Measurements from ENCODE around the gene KCNH1.

KCNH1 gene

DNA sequence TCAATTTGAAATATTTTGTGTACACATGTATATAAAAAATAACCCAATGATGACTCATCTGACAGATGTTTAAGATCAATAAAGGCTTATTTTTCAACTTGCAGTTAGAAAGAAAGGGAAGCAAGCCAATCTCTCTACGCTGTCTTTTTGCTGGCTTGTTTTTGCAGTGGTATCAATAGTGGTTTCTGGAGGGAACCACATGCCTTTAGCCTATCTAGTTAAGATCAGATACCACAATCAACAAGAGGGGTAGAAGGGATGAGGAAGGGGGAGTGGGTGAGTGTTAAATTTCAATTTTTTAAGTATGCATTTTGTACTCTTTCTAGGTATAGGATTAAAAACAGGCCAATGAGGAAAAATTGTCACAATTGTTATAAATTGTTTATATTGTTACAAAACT, 276.2 kb downstream of the KCNH1 start:
- no peak for DNase-seq (ENCODE audit: low read depth)

DNA sequence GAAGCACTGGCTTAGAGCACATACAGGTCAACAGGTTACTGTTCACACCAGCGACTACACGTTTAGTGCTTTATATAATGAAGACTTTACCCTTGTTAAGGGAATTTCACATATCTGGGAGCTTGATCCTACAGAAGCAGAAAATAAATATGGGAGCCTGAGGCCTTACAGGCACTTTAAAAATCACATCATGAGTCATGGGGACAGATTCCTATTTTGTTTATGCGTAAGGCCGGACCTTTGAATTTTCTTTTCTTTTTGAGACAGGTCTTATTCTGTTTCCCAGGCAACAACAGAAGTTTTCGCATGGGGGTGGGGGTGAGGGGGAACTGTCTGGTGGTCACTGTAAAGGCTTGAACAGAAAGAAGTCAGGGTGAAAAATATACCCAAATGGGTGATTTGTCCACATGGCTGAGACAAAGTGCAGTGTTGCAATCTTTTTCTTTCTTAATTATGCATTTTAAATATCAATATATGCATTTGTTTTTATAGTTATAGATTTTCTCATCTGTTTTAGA, 276.7 kb downstream of the KCNH1 start:
- no peak for DNase-seq (ENCODE audit: low read depth)

DNA sequence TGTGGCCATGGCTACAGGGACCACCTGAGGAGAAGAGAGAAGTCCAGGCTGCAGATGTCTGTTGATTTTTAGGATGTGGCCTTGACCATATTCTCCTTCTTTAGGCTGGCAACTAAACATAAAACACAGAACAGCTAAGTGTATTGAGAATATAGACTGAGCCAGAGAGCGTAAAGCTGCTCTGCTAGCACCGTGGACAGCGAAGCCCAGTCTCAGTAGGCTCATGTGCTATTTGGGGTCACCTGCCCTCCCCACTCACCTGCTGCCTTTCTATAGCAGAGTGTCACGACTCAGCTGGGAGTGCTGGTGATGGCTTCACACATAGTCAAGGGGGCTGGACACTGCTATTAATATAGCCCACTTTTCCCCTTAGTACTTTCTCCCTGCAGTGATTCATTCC, 278.5 kb downstream of the KCNH1 start:
- DNase-seq (ENCODE audit: low read depth): no peak

DNA sequence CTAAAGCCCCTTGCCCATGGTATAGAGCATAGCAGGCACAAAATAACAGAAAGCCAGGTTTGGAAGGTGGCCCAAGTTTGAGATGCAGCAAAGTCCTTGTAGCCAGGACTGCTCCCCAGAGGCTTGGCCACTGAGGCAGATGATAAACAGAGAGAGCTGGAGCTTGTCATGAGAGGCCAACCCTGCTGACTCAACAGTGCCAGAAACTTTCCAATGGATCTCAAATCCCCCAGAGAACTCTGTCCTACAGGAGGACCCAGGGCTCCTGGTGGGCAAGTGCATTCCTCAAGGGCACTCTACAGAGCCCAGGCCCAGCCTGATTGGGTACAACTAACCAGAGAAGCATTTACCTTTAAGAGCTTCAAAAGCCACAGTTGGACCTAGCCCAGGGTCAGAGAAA, 280.7 kb downstream of the KCNH1 start:
- DNase-seq (ENCODE audit: low read depth): no peak

DNA sequence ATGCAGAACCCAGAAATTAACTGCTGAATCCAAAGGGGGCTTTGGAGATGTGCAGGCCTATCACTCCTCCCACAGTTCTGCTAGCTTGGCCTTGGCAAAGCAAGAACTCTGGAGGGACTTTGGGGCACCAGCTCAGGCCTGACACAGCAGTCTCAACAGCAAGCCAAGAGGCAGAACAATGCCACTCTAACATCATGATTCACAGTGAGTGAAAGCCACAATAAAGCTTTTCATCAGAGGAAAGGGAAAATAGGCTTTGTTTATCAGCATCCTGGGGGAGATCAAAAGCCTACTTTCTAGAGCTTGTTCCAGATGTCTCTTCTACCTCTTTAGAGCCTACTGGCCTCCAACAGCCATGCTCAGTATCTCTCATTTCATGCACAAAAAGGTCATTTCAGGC, 283.4 kb downstream of the KCNH1 start:
- DNase-seq (ENCODE audit: low read depth): no peak

DNA sequence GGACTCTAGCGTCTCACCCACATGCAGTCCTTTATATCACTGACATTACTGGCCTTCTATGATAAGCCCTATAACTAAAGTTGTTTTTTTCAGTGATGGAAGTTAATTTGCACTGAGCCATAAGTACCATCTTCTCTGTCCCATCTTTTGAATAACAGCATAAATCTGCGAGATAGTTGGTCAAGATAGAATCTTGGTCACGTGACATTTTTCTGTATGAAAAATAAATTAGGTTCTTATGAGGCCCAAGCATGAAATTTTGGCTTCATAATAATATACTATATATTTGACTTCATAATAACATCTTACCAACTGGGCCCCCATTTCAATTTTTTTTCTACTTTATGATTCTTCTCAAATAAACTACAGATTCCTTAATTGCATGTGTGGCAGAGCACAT, 285.5 kb downstream of the KCNH1 start:
- DNase-seq (ENCODE audit: low read depth): no peak

DNA sequence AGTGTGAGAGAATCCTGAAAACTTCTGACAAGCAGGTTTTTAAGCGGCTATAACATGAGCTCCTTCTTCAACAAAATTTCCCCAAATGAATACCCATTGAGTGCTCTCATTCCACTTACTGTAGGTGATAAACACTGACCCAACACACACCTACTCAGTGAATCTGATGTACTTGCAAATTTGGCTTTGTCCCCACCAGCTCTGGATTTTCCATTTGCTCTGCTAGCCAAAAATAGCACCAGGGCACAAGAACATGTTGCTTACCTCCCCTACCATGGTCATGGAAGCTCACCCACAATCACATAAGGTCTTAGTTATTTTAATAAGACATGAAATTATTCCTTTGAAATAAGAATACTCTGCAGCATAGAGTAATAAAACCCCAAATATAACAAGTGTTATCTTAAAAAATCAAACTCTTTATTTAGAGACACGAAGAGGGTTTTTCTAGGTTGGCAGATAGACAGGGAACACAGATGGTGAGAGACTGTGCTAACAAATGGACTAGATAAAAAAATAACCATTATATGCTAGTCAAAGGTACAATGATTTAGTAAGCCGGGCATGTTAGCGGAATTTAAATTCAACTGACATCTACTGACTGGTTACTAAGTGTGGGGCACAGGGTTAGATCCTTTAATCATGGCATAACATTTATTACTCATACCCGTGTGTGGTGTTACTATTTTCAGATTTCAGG, 291.9 kb downstream of the KCNH1 start:
- DNase-seq (ENCODE audit: low read depth): no peak

DNA sequence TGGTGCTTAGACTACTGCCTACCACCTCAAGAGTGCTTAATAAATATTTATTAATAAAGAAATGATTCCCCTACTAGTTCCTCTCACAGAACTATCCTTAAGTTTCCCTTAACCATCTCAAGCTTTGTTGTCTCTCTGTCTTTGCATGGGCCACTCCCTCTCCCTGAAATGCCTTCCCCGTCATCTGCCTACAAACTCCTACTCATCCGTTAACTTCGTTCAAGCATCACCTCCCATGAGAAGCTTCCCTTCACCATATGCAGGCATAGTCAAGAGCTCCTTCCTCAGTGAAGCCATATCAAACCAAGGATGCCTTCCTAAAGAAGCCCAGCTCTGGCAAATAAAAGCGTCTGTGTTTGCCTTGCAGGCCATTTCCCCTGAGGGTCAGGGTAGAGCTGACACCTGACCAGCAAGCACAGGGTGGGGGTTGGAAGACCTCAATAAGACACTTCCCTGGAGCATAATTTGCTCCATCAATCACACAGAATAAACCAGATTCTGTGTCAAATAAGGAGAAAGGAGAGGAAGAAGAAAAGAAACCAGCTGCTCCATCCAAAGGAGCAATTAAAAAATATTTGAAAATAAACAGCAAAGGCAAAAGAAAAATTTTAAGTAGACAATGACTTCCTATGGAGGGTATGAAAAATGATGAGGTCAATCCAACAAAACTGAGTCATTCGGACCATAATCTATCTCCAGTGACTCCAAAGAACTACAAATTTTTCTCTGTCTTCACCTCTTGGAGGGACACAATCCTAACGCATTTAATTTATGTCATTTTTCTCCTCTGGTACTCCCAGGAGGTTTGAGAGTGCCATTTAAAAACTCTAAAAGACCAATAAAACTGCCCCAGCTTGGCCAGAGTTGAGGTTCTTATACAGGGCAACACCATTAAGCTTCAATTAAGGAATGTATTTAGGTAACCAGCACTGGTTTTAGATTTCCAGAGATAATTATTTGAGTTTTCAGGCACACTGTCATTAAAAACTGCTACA, 303.6 kb downstream of the KCNH1 start:
- no peak for DNase-seq (ENCODE audit: low read depth)

DNA sequence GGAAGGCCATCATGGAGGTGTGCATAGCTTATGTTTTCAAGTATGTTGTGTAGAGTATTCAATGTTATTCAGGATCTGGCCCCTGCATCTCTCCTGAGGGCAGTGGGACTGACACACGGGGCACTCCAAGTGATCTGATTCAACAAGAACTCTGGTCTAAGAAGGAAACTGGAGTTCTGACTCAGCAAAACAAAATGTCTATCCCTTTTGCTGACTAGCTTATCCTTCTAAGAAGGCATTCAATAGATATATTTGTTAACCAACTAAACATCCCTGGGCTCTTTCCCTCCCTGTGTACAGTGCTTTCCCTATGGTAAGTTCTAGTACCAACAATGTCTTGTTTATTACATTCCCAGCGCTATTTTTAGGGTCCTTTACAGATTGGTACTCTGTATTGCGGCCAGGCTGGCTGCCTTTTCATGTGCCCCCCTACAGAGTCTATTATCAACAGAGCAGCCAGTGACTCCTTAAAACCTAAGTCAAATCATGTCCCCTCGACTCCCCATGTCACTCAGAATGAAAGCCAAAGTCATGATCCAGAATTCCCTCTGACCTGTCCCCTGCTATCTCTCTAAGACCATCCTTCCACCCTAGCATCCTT, 304.9 kb downstream of the KCNH1 start:
- DNase-seq (ENCODE audit: low read depth): no peak

DNA sequence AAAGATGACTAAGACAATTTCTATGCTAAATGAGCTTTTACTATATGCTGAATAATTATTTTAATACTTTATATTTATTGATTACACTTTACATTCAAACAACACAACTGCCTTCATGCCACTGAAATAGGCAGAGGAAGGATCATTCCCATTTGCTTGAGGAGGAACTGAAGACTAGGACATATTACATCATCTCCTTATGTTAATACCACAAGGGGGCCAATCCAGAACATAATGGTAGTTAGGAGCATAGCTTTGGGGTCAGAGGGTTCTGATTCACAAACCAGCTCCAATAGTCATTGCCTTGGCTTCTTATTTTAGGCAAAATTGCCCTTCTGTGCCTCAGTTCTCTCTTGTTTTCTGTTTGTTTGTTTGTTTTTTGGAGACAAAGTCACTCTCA, 306.5 kb downstream of the KCNH1 start:
- no peak for DNase-seq (ENCODE audit: low read depth)

DNA sequence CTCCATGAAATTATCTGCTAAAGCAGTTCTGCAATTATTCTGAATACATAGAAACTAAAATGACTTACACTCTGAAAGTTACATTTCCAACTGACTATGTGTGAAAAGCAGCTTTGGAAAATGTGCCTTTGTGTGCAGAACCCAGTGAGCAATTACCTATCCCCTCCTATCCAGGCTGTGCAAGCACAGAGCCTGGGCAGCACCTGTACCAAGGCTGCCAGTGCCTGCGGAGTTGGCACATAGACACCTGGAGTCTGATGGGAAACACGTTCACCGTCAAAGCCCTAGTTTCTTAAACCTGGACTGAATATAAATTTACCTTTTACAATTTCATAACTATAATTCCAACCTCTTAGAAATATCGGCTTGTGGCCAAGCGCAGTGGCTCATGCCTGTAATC, 307.3 kb downstream of the KCNH1 start:
- DNase-seq (ENCODE audit: low read depth): no peak

DNA sequence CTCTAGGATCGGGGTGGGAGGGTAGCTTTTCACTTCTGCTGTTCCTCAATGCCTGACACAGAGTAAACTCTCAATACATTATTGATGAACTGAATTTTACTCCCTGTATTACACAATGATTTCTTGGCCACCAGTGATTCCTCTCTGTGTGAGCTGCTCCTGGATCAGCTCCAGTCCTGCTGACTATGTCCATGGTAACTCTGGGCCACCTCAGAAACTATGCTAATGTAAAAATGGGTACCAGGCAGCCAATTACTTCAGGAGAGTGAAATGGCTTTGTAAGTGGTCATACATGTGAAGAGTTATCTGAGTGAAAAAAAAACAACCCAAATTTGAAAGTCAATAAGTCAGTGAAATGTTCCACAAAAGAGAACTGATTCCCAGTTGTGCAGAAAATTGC, 311.0 kb downstream of the KCNH1 start:
- no peak for DNase-seq (ENCODE audit: low read depth)

DNA sequence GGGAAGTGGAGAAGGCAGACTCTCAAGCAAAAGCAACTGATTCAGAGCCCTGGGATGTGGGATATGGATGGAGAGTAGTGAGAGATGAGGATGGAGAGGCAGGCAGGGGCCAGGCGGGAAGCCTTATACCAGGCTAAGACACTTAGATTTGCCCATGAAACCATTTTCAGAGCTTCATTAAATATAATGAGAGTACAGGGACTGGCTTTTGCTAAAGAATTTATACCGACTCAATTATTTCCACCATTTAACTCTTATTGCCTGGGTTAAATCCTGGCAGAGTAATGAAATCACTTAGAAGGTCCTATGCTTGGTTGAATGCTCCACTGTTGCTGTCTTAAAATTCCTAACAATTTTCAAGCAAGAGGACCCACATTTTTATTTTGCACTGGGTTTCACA, 311.7 kb downstream of the KCNH1 start:
- DNase-seq (ENCODE audit: low read depth): no peak

DNA sequence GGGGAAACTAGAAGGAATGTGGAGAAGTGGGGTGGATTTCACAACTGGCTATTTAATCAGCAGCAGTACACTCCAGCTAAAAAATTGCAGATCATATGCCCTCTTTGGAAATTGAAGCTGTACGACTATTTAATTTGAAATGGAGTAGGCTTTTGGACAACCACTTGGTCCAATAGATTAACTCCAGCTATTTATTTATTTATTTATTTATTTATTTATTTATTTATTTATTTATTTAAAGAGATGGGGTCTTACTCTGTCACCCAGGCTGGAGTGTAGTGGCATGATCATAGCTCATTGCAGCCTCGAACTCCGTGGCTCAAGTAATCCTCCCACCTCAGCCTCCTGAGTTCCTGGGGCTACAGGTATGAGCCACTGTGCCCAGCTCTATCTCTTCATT, 312.3 kb downstream of the KCNH1 start:
- no peak for DNase-seq (ENCODE audit: low read depth)

DNA sequence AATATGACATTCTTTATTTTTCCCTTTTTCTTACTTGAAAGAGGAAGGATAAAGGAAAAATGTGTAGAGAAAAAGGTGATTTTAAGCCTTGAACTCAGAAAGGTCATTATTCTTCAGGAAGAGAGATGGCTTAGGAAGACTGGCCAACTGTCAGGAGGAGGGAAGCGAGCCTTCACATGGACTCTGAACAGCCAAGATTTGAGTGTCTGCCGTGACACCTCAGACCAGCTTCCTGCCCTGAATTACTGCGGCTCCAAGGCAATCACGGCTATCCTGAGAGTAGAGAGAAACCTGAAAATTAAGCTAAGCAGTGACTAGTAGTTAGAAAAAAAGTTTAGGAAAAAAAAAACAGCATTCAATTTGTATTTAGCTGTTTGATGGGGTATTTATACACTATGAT, 314.7 kb downstream of the KCNH1 start:
- DNase-seq (ENCODE audit: low read depth): no peak

DNA sequence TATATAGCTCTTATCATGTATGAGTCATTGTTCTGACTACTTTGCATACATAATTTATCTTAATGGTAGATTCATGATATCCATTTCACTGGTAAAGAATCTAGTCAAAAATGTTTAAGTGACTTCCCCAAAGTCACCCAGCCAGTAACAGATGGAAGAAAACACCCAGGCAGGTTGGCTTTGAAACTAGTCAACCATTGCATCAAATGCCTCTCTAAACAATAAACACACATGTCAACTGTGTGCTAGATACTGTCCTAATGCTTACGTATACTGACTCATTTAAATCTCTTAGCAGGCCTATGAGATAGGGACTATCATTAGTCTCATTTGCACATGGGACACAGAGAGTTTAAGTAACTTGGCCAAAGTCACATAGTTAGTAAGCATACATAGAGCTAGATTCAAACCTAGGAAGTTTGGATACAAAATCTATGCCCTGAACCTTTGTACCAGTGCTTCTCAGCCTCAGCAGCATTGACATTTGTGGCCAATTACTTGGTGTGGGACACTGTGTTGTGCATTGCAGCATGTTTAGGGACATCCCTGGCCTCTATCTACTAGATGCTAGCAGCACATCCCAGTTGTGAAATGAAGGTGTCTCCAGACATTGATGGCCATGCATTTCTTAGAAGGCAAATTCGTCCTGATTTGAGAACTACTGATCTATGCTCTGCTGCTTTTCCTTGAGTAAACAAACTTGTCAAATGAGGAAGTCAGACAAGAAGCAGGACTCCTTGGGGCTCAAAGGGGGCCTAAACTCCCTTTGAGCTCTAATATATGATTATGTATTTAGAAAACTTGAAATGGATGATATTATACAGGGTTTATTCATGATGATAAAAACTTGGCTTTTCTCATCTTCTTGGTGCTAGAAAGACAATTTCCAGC, 316.3 kb downstream of the KCNH1 start:
- no peak for DNase-seq (ENCODE audit: low read depth)

DNA sequence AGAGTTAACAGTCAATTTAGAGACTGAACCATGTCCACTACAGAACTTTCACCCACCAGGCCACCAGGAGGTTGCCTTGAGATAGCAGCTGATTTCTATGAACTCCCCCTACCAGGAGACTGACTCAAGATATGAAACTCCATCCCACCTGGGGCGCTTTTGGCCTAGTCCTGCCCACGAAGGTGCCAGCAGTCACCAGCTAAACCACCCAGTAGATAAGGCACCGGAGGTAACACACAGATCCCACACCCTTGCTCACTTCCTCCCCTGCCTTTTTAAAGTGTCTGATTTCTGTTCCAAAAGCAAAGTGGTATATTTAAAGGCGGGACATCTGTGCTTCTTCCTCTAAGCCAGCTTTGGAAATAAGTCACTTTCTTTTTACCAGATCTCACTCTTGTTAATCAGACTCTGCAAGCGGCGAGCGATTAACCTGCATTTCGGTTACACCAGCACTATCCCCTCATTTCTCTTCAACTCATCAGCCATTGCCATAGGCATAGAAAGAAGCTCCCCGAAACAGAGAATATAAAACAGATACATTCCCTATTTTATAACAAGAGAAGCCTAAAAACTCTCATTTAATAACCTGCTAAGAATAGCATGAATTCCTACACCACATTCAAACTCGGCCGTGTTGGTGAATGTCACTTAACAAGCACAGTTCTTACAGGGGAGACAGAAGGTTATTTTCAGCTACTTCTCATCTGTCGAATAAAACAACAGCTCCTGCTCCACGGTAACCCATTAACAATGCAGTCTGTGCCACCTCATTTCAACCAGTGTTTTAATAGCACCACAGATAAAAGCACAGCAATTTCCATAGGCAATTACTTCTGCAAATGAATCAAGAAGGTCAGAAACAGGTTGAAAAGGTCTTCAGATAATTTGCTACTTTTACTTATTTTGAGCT, 318.1 kb downstream of the KCNH1 start:
- DNase-seq (ENCODE audit: low read depth): no peak

DNA sequence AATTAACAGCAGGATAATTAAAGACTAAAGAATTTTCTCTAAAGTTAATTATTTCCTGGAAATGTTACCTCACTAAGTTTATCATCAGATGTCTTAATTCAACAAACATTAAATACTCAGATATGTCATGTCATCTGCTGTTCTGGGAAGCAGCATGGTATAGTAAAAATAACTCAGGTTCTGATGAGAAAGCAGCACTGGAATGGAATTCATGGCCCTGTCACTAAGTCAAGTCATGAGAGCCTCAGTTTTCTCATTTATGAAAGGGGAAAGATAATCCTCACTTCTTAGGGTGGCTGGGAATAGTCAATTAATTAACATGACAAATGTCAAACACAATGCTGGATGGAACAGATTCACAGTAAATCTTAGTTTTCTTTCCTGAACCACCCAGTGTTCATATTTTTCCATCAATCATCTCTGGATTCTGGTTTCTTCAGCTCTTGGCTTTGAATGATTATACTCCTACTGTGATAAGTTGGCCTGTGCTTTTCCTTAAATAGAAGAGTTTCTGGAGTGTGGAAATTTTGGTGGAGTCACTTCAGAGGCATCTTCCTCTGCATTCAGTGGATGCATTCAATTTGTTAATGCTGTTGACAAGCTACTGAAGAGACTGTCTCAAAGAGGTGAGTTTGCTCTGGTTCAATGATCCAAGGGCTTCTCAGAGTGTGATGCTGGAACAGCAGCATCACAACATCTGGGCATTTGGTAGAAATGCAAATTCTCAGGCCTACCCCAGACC, 319.4 kb downstream of the KCNH1 start:
- DNase-seq (ENCODE audit: low read depth): no peak

DNA sequence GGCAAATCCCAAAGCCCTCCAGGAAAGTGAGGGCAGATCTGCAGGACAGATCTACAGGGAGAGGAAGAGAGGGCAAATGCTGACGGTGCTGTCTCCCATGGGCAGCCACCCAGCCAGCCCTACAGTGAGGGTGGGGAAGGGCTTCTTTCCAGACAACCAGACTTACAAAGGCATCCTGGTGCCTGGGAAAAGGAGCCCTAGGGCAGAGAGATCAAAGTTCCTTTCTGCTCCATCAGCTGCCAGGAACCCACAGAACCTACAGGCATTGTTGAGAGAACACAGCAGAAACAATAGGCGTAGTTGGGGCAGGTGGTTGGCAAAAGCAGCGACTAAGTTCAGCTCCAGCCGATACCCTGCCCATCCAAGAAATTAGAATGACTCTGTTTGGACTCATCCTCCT, 332.4 kb downstream of the KCNH1 start:
- DNase-seq (ENCODE audit: low read depth): no peak

DNA sequence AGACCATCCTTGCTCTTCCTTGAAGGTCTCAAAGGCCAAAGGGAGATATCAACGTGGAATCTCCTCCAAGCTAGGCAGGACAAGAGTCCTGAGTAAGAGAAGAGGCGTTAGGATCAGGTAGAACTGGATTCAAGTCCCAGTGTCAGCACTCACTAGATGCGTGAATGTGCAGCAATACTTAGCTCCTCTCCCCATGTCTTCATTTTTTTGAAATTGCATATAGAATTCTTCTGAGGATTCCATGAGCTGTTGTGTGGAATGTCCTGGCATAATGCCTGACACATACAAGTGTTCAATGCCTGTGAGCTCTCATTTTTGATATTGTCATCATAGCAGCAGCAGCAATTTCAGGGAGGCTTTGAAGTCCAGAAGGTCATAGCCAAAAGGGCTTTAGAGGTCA, 333.2 kb downstream of the KCNH1 start:
- no peak for DNase-seq (ENCODE audit: low read depth)

All from T-helper 22 cell (primary cell).